ENCODE measurements around the gene ATP5F1B. TPM values are rescaled to one million over a fixed set of nuclear protein-coding genes. Genes with fewer than 3 reads are reported as not detected.

Gene ATP5F1B
- total RNA-seq, 1 experiment from 2014 or later = 1,051 TPM

- H3K9ac ChIP-seq (ENCODE audit: low read length) = no peak overlapping the region
- no peak overlapping the region for H3K27ac ChIP-seq (ENCODE audit: low read depth, low read length)
- H3K9me3 ChIP-seq (ENCODE audit: control insufficient read depth in 1 of 2, insufficient read depth in 1 of 2, low read depth in 1 of 2, low read length in 2 of 2) = no peaks in the 10 kb centered on the region
- no peak overlapping the region for H3K4me2 ChIP-seq (ENCODE audit: low read length)
- no TSS peak for BruUV-seq (replicated peaks)
- H2AFZ ChIP-seq (ENCODE audit: low read depth, low read length, poor library complexity, severe bottlenecking) = no peak overlapping the region
- peaks cover 9 to 13% of the 10 kb centered on the region in 2 experiments; a peak in 3 of 4 replicates for H3K4me1 ChIP-seq (ENCODE audit: control insufficient read depth in 1 of 2, insufficient read depth in 2 of 2, low read length in 2 of 2)
- H4K20me1 ChIP-seq (ENCODE audit: insufficient read depth) = no peaks in the 10 kb centered on the region
- H3K4me3 ChIP-seq (replicated peaks in 1 of 2; ENCODE audit: low read depth in 1 of 2, low read length in 2 of 2) = no peak overlapping the region
- ChIA-PET RAD21 (ENCODE audit: low non-redundant PET in 1 of 2, low total read pairs in 2 of 2, uncharacterized antibody in 2 of 2, unreplicated experiment in 2 of 2) (no interaction called here), CTCF (no interaction called here), POLR2A (no interaction called here)
- no peaks in the 10 kb centered on the region for H3K79me2 ChIP-seq (ENCODE audit: insufficient read depth, low read length)
- H3K9me2 ChIP-seq (ENCODE audit: insufficient read depth) = no peaks in the 10 kb centered on the region
- intact Hi-C loops (cut with micrococcal nuclease) = no loop called here
- ATAC-seq = no peak
- DNase-seq (ENCODE audit: low read depth, low spot score) = no peak
- TF ChIP-seq CTCF (IDR thresholded peaks at IDR 0.05 in 2 of 3, conservative IDR thresholded peaks at IDR 0.05 in 1 of 3; ENCODE audit: borderline replicate concordance in 1 of 3, insufficient read depth in 1 of 3, low read depth in 2 of 3, low read length in 2 of 3) = no peak
- no peak for TF ChIP-seq SP1 (IDR thresholded peaks at IDR 0.05; ENCODE audit: low read depth)
- TF ChIP-seq EZH2 (IDR thresholded peaks at IDR 0.05) = no peak
- no peak for TF ChIP-seq RAD21 (IDR thresholded peaks at IDR 0.05; ENCODE audit: low read depth)
- TF ChIP-seq EZH2phosphoT487 (IDR thresholded peaks at IDR 0.05; ENCODE audit: borderline replicate concordance) = no peak
- TF ChIP-seq MAX (IDR thresholded peaks at IDR 0.05) = no peak
- no peak for TF ChIP-seq CEBPB (IDR thresholded peaks at IDR 0.05; ENCODE audit: low read depth)
- TF ChIP-seq POLR2AphosphoS5 (IDR thresholded peaks at IDR 0.05; ENCODE audit: low read depth, low read length) = no peak
- TF ChIP-seq SIN3A (IDR thresholded peaks at IDR 0.05; ENCODE audit: low read depth) = no peak
- TF ChIP-seq POLR2A (IDR thresholded peaks at IDR 0.05; ENCODE audit: borderline replicate concordance, extremely low read depth, insufficient read depth, insufficient read length) = no peak
- TF ChIP-seq ELF1 (IDR thresholded peaks at IDR 0.05; ENCODE audit: borderline replicate concordance, low read depth) = no peak
- H3K36me3 ChIP-seq (ENCODE audit: control insufficient read depth in 1 of 2, insufficient read depth in 2 of 2, low read length in 2 of 2) = no peaks in the 10 kb centered on the region
- no peaks in the 10 kb centered on the region for H3K27me3 ChIP-seq (ENCODE audit: insufficient read depth, low read length)
Measured at GRCh38 chr12:56694161-56694560, 48.4 kb upstream of the ATP5F1B start.

Data from HCT116 (cell line).